AG09309 (cell line): ENCODE data around the gene ZNF564.

Experiments
- DNase-seq: peaks from one replicate; pipeline ENCODE4 v3.0.0-alpha.2; 2010; ENCODE audit warnings: low read depth
- H3K4me3 ChIP-seq: 2 replicates; pipeline ENCODE4 v1.5.1; 2011; ENCODE audit warnings: mild to moderate bottlenecking, low read depth, low read length, moderate library complexity; ENCODE audit not compliant: control insufficient read depth
- CTCF ChIP-seq: IDR thresholded peaks from 2 replicates; pipeline ENCODE4 v1.5.1; 2011; ENCODE audit warnings: mild to moderate bottlenecking, low read depth, low read length, inconsistent platforms; ENCODE audit not compliant: insufficient read depth, control insufficient read depth; ENCODE audit errors: missing control alignments

The ZNF564 gene

GRCh38 chr19:12551060-12551832, at the start of gene ZNF564:
Gene ZNF564 (minus strand): TSS chr19:12551482. CDS start chr19:12551332, 150 bp downstream.
- peak within 1 kb of the TSS; percentile 66 for H3K4me3 ChIP-seq
- peak; percentile 92 for DNase-seq
- no peak for TF ChIP-seq CTCF

GRCh38 chr19:12597594-12597993, 46.3 kb upstream of the ZNF564 start:
- no peak for TF ChIP-seq CTCF
- DNase-seq, result no peak
- no peak overlapping the region for H3K4me3 ChIP-seq

- TF ChIP-seq CTCF, result no peak
- H3K4me3 ChIP-seq, result no peak overlapping the region
- DNase-seq, result no peak
Observed at GRCh38 chr19:12596927-12597548, 45.8 kb upstream of the ZNF564 start.

- no peak for TF ChIP-seq CTCF
- no peak for DNase-seq
- H3K4me3 ChIP-seq, result no peak overlapping the region
Observed at GRCh38 chr19:12596485-12596884, 45.2 kb upstream of the ZNF564 start.

GRCh38 chr19:12581100-12581499, 29.8 kb upstream of the ZNF564 start:
- no peak overlapping the region for H3K4me3 ChIP-seq
- no peak for DNase-seq
- no peak for TF ChIP-seq CTCF

- DNase-seq, result peak; percentile 79
- no peak for TF ChIP-seq CTCF
- no peak overlapping the region for H3K4me3 ChIP-seq
Observed at GRCh38 chr19:12580180-12580694, 29.0 kb upstream of the ZNF564 start.
